Activated T-cell treated with anti-CD3 and anti-CD28 coated beads, Interleukin-2, amount 50 U/mL, for 48 hours (primary cell): ENCODE results near the gene OR52M1.
"Not testable (repeated sequence)": the region's sequence is repeated elsewhere in the genome, so short reads cannot be mapped to it uniquely, and the experiment has no call there.

Experiments used
- DNase-seq, 2 experiments: peaks; one replicate each; pipeline ENCODE4 v3.0.0-alpha.2; 2020

Gene OR52M1, protein sequence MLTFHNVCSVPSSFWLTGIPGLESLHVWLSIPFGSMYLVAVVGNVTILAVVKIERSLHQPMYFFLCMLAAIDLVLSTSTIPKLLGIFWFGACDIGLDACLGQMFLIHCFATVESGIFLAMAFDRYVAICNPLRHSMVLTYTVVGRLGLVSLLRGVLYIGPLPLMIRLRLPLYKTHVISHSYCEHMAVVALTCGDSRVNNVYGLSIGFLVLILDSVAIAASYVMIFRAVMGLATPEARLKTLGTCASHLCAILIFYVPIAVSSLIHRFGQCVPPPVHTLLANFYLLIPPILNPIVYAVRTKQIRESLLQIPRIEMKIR

DNA sequence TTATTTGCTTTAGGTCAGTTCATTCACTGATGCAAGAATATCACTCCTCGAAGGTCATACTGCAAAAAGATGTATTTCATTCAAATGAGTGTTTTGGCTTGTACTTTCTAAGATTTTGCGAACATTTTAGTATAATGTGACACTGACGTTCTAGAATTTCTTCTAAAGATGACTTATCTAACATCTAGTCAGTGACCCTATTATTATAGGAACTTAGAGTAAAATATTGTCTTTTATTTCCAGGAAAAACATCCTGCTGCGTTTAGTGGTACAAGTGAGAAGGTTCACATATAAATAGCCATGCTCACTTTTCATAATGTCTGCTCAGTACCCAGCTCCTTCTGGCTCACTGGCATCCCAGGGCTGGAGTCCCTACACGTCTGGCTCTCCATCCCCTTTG, at the start of gene OR52M1:
Gene OR52M1 (plus strand): TSS at position 301 of the 400 bp plus-strand sequence. CDS start 0 bp downstream, at position 301.
- no peak for DNase-seq

DNA sequence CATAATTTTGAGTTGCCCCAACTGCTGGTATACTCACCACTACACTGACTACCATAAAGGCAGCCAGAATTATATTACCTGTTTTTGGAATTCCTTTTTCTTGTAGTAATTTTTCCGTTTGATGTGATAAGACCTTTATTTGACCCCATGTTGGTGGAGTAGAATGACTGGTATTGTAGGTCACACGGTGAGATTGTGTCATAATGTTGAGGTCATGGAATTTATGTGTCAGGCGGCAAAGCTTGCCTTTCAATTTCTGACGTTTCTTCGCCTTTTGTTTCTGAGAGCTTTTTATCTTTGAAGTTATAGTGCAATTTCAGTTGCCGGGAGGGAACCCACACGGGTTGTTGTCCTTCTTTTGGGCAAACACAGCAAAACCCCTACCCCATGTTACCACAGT, 49.5 kb upstream of the OR52M1 start:
- DNase-seq, result no peak

DNA sequence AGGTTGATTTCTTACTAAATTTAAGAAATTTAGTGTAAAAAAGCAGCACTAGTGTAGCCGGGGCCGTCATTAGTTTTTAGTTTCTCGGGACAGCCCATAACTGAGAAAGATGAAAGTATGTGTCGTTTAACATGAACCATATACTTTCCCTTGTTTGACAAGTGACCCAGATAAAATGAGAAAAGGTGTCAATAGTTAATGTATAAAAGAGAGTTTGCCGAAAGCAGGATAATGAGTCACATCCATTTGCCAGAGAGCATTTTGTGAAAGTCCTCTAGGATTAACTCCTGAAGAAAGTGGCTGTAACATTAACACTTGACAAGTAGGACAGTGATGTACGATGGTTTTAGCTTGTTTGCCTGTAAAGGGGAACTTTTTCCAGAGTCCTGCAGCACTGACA, 49.0 kb upstream of the OR52M1 start:
- DNase-seq, result no peak

DNA sequence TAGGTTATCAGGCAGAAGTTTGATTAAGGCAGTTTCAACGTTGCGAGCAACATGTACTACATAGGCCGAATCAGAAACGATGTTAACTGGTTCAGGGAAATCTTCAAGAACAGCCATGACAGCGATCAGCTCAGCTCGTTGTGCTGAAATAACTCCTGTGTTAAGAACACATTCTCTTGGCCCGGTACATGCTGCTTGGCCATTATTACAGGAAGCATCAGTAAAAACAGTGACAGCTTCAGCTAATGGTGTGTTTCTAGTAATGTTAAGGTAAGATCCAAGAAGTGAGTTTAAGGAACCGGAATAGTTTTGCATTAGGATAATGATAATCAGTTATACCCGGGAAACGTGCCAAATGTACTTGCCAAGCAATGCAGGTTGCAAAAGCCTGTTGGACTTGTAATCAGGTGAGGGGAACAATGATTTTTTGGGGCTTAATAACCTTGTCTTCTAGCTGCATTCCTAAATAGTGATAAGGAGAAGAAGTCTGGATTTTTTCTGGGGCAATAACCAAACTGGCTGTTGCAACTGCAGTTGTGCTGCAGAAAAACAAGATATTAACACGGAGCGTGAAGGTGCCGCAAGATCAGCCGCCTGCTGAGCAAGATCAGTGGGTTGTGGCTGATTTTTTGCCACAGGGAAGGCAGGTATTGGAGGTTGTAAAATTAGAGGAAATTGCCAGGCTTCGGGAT, 48.3 kb upstream of the OR52M1 start:
- DNase-seq, result no peak

DNA sequence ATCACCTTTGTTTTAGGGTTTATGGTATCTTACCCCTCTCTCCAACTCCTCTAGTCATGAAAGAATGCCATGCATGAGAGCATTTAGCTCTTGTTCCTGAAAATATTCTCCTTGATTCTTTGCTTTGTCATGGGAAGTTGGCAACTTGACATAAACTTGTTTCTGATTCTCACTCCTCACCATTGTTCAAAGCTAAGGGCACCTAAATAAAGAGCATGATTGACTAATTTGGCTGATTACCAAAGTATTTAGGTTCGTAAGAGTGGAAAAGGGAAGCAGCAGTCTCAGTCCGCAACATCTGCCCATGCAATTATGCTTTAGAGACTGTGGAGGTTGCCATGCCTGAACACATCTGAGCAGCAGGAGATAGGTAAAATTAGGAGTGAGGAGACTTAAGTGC, 36.1 kb upstream of the OR52M1 start:
- no peak for DNase-seq

DNA sequence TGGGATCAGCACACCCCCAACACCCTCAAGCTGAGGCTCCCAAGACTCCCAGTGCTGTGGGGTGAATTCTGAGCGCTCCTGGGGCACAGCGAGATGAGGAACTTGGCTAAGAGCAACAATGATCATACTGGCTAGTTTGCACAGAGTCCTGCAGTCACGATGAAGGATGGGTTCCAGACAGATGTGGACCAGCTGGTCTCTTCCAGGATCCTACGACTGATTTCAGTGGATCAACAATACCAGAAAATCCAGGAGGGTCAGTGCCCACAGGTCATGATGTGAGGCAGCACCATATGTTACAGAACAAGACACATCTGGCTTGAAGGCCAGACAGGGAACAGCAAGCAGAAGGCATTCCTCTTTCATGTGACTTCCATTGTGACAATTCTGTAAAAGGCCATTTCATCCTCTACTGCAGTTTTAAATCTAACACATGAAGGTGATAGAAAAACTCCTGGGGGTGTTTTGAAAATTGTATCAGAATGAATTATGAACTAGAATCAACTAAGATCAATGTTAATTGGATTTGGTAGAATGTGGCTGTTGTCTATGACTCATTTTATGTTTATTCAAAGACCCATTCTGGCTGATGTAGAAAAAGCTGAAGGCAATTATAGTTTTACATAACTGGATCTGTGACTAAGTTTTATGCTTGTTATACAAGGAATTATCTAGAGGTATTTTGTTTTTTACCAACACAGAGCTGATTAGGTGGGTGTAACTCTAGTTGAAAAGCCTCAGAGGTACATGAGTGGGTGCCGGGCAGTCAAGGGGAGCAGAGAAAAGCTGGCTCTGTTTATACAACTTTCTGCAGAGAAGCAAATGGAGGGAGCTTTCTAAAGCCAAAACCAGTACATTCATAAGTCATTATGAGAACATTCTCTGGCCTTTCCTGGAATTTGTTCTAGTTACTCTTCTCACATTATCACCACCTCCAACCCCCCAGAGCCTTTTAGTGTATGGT, 33.4 kb upstream of the OR52M1 start:
- DNase-seq, result no peak

DNA sequence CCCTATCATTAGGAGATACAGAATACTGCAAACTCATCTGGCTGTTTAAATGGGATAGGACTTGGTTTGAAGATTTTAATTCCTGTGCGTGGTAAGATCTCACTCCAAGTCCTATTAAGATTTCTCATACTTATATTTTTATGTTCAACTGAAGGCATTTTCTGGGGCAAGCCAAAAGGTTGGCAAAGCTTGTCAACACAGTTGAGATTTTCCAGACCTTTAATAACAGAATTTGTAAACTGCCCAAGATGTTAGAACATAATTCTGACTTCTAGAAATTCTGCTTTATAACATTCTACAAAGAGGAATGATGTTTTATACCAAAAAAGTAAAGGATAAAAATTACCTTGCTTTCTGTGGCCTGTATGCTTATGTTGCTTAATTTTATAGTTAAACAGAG, 30.8 kb upstream of the OR52M1 start:
- no peak for DNase-seq

DNA sequence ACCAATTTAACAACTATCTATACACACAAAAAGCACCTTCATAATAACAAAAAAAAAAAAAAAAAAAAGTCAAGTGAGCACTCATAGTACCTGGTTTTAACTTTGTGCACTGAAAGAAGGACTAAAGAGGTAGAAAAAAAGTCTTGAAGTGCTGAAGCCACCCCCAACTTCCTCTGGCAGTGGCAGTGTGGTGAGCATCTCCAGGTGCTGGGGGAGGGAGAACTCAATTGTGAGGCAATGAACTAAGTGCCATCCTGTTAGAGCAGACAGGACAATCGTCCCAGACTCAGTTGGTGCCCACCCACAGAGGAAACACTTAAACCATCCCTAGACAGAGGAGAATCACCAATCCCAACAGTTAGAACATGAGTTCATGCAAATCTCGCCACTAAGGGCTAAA, 22.7 kb upstream of the OR52M1 start:
- no peak for DNase-seq

DNA sequence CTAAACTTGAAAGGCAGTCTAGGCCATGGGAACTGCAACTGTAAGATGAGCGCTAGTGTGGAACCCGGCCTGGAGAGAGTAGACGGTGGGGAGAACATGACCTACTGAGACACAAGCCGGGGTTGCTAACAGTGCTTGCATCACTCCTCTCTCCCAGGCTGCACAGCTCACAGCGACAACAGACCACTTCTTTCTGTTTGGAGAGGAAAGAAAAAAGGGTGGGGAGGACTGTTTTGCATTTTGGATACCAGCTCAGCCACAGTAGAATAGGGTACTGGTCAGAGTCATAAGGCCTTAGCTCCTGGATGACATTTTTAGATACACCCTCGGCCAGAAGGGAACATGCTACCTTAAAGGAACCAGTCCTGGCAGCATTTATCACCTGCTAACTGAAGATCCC, 22.2 kb upstream of the OR52M1 start:
- DNase-seq, result no peak

DNA sequence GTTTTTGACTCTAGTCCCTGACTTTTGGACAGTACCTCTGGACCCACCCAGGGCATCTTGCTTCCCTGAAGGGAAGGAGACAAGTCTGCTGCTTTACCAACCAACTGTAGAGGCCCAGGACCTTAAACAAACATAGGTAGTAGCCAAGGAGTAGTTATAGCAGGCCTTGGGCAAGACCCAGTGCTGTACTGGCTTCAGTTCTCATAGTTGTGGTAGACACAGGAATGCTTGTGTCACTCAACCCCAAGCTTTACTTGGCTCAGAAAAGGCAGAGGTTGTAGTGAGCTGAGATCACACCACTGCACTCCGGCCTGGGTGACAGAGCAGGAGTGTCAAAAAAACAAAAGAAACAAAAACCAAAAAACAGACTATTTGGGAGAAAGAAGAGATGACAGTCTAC, 21.3 kb upstream of the OR52M1 start:
- DNase-seq, result no peak

DNA sequence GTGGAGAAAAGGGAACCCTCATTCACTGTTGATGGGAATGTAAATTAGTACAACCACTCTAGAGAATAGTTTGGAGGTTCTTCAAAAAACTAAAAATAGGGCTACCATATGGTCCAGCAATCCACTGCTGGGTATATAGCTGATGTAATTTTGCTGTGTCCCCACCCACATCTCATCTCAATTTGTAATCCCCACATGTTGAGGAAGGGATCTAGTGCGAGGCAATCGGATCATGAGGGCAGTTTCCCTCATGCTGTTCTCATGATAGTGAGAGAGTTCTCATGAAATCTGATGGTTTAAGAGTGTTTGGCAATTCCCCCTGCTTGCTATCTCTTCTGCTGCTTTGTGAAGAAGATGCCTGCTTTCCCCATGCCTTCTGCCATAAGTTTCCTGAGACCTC, 17.1 kb upstream of the OR52M1 start:
- DNase-seq, result no peak

DNA sequence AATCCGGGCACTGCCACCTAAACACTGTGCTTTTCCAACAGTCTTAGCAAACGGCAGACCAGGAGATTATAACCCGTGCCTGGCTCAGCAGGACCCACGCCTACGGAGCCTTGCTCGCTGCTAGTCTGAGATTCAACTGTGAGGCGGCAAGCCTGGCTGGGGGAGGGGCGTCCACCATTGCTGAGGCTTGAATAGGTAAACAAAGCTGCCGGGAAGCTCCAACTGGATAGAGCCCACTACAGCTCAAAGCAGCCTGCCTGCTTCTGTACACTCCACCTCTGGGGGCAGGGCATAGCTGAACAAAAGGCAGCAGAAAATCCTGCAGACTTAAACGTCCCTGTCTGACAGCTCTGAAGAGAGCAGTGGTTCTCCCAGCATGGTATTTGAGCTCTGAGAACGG, 13.3 kb upstream of the OR52M1 start:
- DNase-seq, result not testable (repeated sequence)

DNA sequence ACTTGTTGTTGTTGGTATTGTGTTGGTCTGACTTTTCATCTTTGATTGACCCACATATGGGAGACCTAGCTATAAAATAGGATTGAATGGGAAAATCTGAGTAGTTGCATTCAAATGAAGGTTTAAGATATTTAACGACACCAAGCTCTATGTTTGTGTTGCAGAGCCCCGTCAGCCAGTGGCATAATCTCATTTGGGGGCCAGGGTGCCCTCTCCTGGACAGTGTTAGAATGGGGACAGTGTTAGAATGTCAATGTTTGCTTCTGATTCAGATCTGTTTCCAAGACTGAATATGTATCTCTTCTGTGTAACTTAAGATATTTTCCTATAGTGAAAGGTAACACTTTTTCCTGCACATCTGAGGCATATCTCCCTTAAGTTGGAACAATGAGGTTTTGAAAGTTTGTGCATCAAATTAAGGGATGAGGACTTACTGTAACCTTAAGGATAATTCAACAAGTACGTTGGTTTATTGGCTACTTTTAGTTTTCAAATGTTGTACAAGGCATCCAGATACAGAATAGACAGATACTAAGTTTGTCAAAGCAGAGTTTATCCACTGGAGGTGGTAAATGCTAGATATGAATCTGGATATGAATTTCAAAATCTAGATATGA, 5.3 kb upstream of the OR52M1 start:
- DNase-seq, result peak; percentile 69 to 73

DNA sequence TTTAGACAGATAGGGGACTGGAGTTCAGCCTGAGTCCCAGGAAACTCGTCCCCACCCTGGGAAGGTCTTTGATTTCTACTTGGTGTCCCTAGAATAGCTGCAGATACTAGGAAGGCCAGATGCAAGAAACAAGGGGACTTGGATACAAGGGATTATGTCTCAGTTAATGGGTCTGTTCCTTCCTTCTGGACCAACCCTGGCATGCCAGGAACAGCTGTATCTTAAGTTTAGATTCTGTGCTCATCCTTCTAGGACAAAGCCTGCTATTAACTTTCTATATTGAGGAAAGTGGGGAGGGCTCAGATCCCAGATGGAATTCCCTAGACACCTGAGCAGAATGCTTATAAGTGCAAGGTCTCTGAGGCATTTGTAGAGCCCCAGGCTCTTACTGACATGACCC, 3.9 kb upstream of the OR52M1 start:
- no peak for DNase-seq

DNA sequence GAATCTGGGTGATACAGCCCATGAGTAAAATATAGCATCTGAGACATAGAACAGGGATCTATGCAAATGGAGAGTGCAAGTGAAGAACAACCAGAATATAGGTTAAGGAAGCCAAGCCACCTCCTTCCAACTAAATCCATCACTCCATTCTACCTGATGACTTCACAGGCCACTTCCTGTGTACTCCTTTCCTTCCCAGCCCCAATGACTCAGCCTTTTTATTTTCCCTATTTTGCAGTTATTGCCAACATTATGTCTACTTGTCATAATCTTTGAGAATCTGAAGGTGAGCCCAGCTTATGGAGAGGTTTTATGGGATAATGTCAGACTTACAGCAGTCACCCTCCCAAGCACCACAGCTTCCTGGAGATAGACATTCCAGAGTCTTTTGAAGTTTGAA, 1.4 kb upstream of the OR52M1 start:
- DNase-seq, result no peak

DNA sequence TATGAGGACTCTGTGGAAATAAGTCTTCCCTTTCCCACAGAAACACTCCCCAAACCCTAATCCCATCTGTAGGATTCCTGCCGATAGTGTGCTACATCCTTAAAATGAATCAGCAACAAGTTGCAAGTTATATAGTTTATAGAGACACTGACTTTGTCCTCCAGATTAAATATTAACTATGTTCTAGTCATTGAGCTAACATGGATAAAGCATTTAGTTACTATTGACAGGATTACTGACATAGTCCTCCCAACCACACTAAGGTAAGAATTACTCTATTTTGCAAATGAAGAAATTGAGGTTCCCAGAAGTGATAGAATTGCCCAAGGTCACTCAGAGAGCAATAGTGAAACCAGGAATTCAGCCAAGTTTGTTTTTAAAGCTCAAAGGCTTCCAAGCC, 1.9 kb downstream of the OR52M1 start:
- DNase-seq, result no peak

DNA sequence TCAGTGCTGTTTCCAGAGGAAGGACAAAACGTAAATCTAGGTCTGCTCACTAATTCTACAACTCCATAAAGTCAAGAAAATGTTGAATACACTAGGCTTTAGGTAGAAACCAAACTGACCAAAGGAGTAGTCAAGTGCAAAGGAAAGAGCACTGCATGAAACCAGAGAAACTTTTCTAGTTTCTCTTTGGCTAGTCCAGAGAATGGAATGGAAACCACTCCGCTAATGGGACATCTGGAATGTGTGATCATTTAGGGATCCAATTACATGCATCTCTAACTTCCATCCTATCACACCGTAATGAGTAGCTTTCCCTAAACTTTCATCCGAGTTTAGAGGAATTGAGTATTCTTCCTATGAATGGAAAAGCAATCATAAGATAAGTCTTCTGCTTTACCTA, 2.4 kb downstream of the OR52M1 start:
- no peak for DNase-seq

DNA sequence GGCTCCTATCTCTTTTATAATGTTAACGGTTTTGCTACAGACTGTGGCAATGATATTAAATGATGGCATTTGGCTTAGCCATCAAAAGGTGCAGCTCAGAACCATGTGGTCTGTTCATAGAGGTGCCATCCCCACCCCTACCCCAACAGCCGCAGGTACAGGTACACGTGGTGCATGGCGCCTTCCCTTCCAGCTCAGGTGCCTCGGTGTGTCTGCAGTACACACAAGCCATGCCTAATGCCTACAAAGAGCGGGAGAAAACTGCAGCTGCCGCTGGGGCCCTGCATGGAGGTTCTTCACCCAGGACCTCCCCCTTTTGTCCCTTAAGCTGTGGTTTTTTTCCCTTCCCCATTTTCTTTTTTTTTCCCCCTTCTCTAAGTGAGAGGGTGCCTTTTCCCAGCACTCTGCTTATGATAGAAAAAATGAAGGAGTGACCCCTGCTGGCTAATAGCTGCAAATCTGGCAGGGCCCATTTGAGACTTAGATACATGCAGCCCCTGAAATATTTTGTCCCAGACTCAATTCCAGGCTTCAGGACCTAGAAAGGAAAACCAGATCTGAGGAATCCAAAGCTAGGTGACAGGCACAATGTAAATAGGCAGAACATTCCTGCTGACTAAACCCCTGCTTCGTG, 6.5 kb downstream of the OR52M1 start:
- DNase-seq, result no peak

DNA sequence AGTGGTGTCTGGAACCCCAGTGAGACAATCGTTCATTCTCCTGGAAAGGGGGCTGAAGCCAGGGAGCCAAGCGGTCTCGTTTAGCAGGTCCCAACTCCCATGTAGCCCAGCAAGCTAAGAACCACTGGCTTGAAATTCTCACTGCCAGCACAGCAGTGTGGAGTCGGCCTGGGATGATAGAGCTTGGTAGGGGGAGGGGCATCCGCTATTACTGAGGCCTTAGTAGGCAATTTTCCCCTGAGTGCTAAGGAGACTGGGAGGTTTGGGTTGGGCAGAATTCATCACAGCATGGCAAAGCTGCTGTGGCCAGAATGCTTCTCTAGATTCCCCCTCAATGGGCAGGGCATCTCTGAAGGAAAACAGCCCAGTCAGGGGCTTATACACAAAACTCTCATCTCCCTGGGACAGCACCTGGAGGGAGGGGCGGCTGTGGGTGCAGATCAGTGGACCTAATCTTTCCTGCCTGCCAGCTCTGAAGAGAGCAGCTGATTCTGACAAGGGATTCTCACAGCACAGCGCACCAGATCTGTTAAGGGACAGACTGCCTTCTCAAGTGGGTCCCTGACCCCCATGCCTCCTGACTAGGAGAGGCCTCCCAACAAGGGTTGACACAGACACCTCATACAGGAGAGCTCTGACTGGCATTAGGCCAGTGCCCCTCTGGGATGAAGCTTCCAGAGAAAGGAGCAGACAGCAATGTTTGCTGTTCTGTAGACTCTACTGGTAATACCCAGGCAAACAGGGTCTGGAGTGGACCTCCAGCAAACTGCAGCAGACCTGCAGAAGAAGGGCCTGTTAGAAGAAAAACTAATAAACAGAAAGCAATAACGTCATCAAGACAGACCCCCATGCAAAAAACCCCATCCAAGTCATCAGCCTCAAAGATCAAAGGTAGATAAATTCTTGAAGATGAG, 14.8 kb downstream of the OR52M1 start:
- no peak for DNase-seq

DNA sequence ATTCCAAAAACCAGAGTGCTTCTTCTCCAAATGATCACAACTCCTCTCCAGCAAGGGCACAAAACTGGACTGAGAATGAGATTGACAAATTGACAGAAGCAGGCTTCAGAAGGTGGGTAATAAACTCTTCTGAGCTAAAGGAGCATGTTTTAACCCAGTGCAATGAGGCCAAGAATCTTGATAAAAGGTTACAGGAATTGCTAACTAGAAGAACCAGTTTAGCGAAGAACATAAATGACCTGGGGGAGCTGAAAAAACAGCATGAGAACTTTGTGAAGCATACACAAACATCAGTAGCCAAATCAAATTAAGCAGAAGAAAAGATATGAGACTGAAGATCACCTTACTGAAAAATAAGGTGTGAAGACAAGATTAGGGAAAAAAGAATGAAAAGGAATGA, 15.5 kb downstream of the OR52M1 start:
- DNase-seq, result no peak

DNA sequence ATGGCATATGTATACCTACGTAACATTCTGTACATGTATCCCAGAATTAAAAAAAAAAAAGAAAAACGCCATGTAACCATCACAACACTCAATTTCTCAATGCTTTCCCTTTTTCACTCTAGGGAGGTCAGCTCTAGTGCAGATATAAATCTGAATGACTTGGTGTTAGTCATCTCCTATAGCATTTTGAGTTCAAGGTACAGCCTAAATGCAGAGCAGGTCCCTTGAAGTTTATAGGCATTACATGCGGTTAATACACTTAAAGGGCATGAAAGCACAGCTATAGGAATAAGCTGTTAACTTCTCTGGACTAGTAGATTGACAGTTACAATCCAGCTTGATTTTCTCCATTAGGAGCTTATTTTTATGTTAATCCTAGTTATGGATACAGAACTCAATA, 20.4 kb downstream of the OR52M1 start:
- no peak for DNase-seq

DNA sequence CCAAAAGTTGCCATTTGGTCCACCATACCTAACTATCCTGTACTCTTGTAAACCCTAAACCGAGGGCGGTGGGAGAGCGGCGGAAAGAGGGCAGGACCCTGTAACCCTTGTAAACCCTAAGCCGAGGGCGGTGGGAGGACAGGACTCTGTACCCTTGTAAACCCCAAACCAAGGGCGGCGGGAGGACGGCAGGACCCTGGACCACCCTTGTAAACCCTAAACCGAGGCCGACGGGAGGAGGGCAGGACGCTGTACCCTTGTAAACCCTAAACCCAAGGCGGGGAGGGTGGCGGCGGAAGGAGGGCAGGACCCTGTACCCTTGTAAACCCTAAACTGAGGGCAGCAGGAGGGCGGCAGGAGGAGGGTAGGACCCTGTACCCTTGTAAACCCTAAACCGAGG, 24.1 kb downstream of the OR52M1 start:
- no peak for DNase-seq
